ENCODE results near the gene FLNB. TPM values are rescaled to one million over a fixed set of nuclear protein-coding genes. Genes with fewer than 3 reads are reported as not detected.

Gene FLNB
- total RNA-seq, 4 donors from 2014 or later: 282 to 707 (median 563) TPM

DNA sequence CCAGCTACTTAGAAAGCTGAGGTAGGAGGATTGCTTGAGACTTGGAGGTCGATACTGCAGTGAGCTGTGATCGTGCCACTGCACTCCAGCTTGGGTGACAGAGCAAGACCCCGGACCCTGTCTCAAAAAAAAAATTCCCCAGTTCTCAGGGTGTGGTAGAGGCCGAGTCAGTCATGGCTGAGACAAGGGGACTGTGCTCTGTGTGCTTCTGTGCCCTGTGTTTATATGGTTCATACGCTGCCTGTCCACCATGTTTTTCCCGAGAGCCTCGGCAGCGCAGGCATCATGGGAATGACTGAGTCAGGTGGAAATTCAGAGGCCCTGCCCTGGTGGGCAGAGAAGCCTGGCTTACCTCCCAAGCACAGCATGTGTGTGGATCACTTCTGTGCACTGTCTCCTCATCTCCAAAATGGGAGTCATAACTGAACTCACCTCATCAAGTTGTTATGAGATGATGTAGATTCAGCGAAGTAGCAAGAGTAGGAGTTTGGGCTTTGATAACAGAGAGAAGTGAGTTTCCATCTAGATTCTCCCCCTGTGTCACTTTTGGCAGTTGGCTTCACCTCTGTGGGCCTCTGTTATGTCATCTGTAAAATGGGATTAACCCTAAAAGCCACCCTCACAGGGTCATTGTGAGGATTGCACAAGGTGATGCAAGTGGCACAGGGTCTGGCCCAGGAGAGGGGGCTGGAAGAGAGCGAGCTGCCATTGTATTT is 56.9 kb downstream of the FLNB start:
- Histone ChIP-seq H3K27ac (peak overlapping the region; percentile 40 to 82 (median 82)), H3K4me1 (peaks cover 24 to 83% (median 57%) of the 10 kb centered on the region in 4 donors), H3K27me3 (no peaks in the 10 kb centered on the region), H3K9me3 (no peaks in the 10 kb centered on the region), H3K36me3 (no peaks in the 10 kb centered on the region), H3K4me3 (no peak overlapping the region)
- no peak for DNase-seq
- in situ Hi-C loops (cut with MboI; ENCODE audit: low pct_ligation_motif_present in 1 of 4, low pct_unique_long_range_greater_than_20kb in 1 of 4, low sequenced_read_pairs in 3 of 4): no loop called here
- intact Hi-C loops (cut with DNase I; ENCODE audit: low total_unique reads): loop anchor here (10.0 kb wide), 1 partner anchor 50 kb away; no protein-coding TSS in a partner anchor
- WGBS, 2 donors (ENCODE audit: low coverage in 1 of 2): 78 to 92% methylated on average over 2 to 10 of the region's 10 CpGs
- TF ChIP-seq POLR2A (IDR thresholded peaks at IDR 0.05): no peak
- no peak for TF ChIP-seq POLR2AphosphoS5 (IDR thresholded peaks at IDR 0.05)
- TF ChIP-seq, protein P1, sequence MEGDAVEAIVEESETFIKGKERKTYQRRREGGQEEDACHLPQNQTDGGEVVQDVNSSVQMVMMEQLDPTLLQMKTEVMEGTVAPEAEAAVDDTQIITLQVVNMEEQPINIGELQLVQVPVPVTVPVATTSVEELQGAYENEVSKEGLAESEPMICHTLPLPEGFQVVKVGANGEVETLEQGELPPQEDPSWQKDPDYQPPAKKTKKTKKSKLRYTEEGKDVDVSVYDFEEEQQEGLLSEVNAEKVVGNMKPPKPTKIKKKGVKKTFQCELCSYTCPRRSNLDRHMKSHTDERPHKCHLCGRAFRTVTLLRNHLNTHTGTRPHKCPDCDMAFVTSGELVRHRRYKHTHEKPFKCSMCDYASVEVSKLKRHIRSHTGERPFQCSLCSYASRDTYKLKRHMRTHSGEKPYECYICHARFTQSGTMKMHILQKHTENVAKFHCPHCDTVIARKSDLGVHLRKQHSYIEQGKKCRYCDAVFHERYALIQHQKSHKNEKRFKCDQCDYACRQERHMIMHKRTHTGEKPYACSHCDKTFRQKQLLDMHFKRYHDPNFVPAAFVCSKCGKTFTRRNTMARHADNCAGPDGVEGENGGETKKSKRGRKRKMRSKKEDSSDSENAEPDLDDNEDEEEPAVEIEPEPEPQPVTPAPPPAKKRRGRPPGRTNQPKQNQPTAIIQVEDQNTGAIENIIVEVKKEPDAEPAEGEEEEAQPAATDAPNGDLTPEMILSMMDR (IDR thresholded peaks at IDR 0.05): no peak
- no peak for TF ChIP-seq EP300 (IDR thresholded peaks at IDR 0.05; ENCODE audit: low read depth)

DNA sequence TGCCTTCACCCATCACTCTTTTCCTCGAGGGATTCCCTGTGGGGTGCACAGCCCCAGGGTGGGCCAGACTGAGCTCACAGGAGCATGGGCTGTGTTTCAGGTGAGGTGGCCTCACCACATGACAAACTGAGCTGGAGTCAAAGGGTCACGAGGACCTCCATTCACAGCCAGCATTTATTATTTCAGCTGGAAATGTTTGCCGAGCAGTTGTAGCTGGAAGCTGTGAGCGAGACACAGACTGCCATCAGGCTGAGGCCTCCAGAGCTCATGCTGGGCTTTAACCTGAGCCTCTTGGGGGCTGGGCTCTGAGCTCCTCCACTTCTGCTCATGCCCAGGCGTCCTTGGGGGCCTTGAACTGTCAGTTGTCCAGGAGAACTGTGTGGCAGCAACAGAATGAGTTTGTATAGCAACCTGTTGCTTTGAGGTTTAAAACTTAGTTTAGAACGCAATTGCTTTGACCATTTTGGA is 57.5 kb downstream of the FLNB start:
- no peaks in the 10 kb centered on the region for H3K36me3 ChIP-seq
- H3K27ac ChIP-seq: peak overlapping the region; percentile 40 to 82 (median 82)
- 50 to 100% methylated on average over 1 to 6 of the region's 6 CpGs for WGBS, 2 donors (ENCODE audit: low coverage in 1 of 2)
- H3K4me1 ChIP-seq: peaks cover 20 to 76% (median 52%) of the 10 kb centered on the region in 4 donors
- intact Hi-C loops (cut with DNase I; ENCODE audit: low total_unique reads) (loop anchor here (10.0 kb wide), 1 partner anchor 51 kb away; no protein-coding TSS in a partner anchor), in situ Hi-C loops (cut with MboI; ENCODE audit: low pct_ligation_motif_present in 1 of 4, low pct_unique_long_range_greater_than_20kb in 1 of 4, low sequenced_read_pairs in 3 of 4) (no loop called here)
- H3K27me3 ChIP-seq: no peaks in the 10 kb centered on the region
- no peak overlapping the region for H3K4me3 ChIP-seq
- H3K9me3 ChIP-seq: no peaks in the 10 kb centered on the region
- DNase-seq: no peak
- TF ChIP-seq, protein P1 (IDR thresholded peaks at IDR 0.05): no peak
- TF ChIP-seq POLR2A (IDR thresholded peaks at IDR 0.05) (no peak), POLR2AphosphoS5 (IDR thresholded peaks at IDR 0.05) (no peak), EP300 (IDR thresholded peaks at IDR 0.05; ENCODE audit: low read depth) (no peak)

DNA sequence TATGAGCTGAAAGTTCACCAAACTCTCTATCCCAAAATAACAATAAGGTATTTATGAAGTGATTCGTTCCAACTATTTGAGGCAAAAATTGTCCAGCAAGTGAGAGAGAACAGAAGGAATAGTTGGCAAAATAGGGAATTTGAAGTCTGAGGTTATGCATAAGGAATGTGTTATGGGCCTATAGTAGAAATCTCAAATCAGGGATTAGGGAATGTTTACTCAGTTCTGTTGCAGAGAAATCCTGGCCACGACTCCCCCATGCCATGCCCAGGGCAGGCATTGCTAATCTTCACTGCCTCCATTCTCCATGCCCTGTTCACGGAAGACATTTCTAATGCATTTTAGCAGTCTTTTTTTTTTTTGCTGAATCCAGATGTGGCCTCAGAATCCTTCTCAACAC is 58.6 kb downstream of the FLNB start:
- DNase-seq: no peak
- H3K27me3 ChIP-seq: no peaks in the 10 kb centered on the region
- in situ Hi-C loops (cut with MboI; ENCODE audit: low pct_ligation_motif_present in 1 of 4, low pct_unique_long_range_greater_than_20kb in 1 of 4, low sequenced_read_pairs in 3 of 4) (no loop called here), intact Hi-C loops (cut with DNase I; ENCODE audit: low total_unique reads) (loop anchor here (10.0 kb wide), 1 partner anchor 52 kb away; no protein-coding TSS in a partner anchor)
- H3K36me3 ChIP-seq: no peaks in the 10 kb centered on the region
- H3K4me3 ChIP-seq: no peak overlapping the region
- peak overlapping the region; percentile 40 to 82 (median 82) for H3K27ac ChIP-seq
- TF ChIP-seq POLR2A (IDR thresholded peaks at IDR 0.05) (no peak), POLR2AphosphoS5 (IDR thresholded peaks at IDR 0.05) (no peak), EP300 (IDR thresholded peaks at IDR 0.05; ENCODE audit: low read depth) (no peak)
- TF ChIP-seq, protein P1 (IDR thresholded peaks at IDR 0.05): no peak
- no peaks in the 10 kb centered on the region for H3K9me3 ChIP-seq
- WGBS, 2 donors (ENCODE audit: low coverage in 1 of 2): 52 to 58% methylated on average over 3 of the region's 3 CpGs
- H3K4me1 ChIP-seq: peaks cover 17 to 76% (median 51%) of the 10 kb centered on the region in 4 donors

DNA sequence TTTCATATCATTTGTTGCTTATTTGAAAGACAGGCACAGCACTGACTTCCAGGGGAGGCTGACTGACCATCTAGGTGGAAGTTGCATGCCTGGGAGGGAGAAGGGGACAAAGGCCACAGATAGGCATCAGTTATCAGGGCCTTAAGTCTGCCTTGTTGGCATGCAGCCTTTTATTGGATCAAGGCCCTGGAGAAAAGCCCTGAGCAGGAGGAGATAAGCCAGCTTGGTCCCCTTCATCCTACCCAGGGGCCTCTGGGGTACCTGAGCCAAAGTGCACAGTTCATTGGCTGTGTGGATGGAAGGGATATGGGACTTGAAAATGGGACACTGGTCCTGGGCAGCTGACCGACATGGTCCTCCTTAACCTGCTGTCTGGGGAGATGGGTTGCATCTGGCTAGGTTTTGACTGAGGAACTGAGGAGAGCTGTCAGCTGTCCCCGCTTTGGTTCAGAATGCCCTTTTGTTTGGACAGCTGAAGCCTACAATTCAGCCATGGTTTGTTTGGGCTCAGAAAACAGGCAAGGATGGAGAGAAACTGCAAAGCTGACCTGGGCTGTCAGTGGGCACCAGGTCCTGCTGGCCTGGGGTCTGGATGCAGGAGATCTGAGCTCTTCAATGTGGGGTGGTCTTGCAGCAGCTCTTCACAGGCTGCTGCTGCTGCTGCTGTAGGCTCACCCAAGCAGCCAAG is 60.0 kb downstream of the FLNB start:
- H3K27ac ChIP-seq: peak overlapping the region; percentile 40 to 82 (median 82)
- intact Hi-C loops (cut with DNase I; ENCODE audit: low total_unique reads) (loop anchor here (10.0 kb wide), 1 partner anchor 53 kb away; no protein-coding TSS in a partner anchor), in situ Hi-C loops (cut with MboI; ENCODE audit: low pct_ligation_motif_present in 1 of 4, low pct_unique_long_range_greater_than_20kb in 1 of 4, low sequenced_read_pairs in 3 of 4) (no loop called here)
- H3K4me3 ChIP-seq: no peak overlapping the region
- 40 to 80% methylated on average over 1 to 2 of the region's 2 CpGs for WGBS, 2 donors (ENCODE audit: low coverage in 1 of 2)
- H3K4me1 ChIP-seq: peaks cover 16 to 76% (median 53%) of the 10 kb centered on the region in 4 donors
- H3K27me3 ChIP-seq: no peaks in the 10 kb centered on the region
- no peaks in the 10 kb centered on the region for H3K9me3 ChIP-seq
- H3K36me3 ChIP-seq: no peaks in the 10 kb centered on the region
- TF ChIP-seq POLR2AphosphoS5 (IDR thresholded peaks at IDR 0.05) (no peak), EP300 (IDR thresholded peaks at IDR 0.05; ENCODE audit: low read depth) (no peak), POLR2A (IDR thresholded peaks at IDR 0.05) (no peak)
- TF ChIP-seq, protein P1 (IDR thresholded peaks at IDR 0.05): no peak
- no peak for DNase-seq
